Transverse colon (tissue), 4 donors: ENCODE data around the gene PLCB2.

Experiments used
- CTCF ChIP-seq, 5 experiments: fragments of 200-600 bp in 3 of 5; fragments of 450-650 bp in 2 of 5; sonication (generic) in 3 of 5; IDR thresholded peaks; 1 replicate in 2 of 5; 2 replicates in 3 of 5; pipeline ENCODE4 v1.5.1; 2016 to 2017; ENCODE audit warnings: antibody characterized with exemption in 5 of 5, inconsistent platforms in 3 of 5, mild to moderate bottlenecking in 2 of 5, moderate library complexity in 1 of 5
- EP300 ChIP-seq: sonication (generic); formaldehyde crosslinking; IDR thresholded peaks from one replicate; pipeline ENCODE4 v1.6.1; 2017; ENCODE audit warnings: antibody characterized with exemption, low read depth
- POLR2A ChIP-seq: fragments of 450-650 bp; IDR thresholded peaks from one replicate; pipeline ENCODE4 v1.6.1; 2016; ENCODE audit warnings: antibody characterized with exemption, mild to moderate bottlenecking, moderate library complexity
- POLR2AphosphoS5 ChIP-seq, 3 donors: sonication (generic); formaldehyde crosslinking; IDR thresholded peaks; one replicate each; pipeline ENCODE4 v1.6.1; 2016; ENCODE audit warnings: antibody characterized with exemption in 3 of 3

- TF ChIP-seq POLR2AphosphoS5 (IDR thresholded peaks at IDR 0.05) (no peak), CTCF (IDR thresholded peaks at IDR 0.05) (no peak), POLR2A (no peak), EP300 (no peak)
Measured at GRCh38 chr15:40252141-40252437, 55.6 kb downstream of the PLCB2 start.
